K562 (cell line): ENCODE measurements around the gene POLRMT. TPM values are rescaled to one million over a fixed set of nuclear protein-coding genes. Genes with fewer than 3 reads are reported as not detected.

ENCODE experiments used
- CREB1 ChIP-seq, 2 experiments: sonication (generic) in 1 of 2; formaldehyde crosslinking in 1 of 2; IDR thresholded peaks; 2 replicates each; pipeline versions ENCODE4 v1.6.1 to v1.8.0; 2012 to 2022; ENCODE audit warnings: inconsistent platforms in 1 of 2, mild to moderate bottlenecking in 1 of 2, missing genetic modification reagents in 1 of 2, moderate library complexity in 1 of 2
- CTCF ChIP-seq, 3 experiments: IDR thresholded peaks in 2 of 3; conservative IDR thresholded peaks in 1 of 3; 2 replicates each; pipeline ENCODE4 v1.5.1; 2011 to 2012; ENCODE audit warnings: low read length in 3 of 3, mild to moderate bottlenecking in 3 of 3, control low read depth in 2 of 3, improper control_type of control experiment in 1 of 3, inconsistent platforms in 1 of 3, low read depth in 1 of 3, mixed read lengths in 1 of 3, moderate library complexity in 1 of 3; ENCODE audit not compliant: insufficient read depth in 2 of 3
- ETV1 ChIP-seq: fragments of 450-650 bp; conservative IDR thresholded peaks from 2 replicates; pipeline ENCODE4 v1.6.1; 2016; ENCODE audit warnings: missing genetic modification characterization, control low read depth, low read depth, missing compliant biosample characterization
- GATA2 ChIP-seq: sonication (generic); formaldehyde crosslinking; IDR thresholded peaks from 2 replicates; pipeline ENCODE4 v1.4.0; 2020; ENCODE audit warnings: mild to moderate bottlenecking, missing genetic modification reagents
- KDM1A ChIP-seq, 2 experiments: fragments of 450-650 bp; IDR thresholded peaks; 2 replicates each; pipeline ENCODE4 v1.6.1; 2016; ENCODE audit warnings: mild to moderate bottlenecking in 2 of 2
- KHSRP ChIP-seq: fragments of 450-650 bp; IDR thresholded peaks from 2 replicates; pipeline ENCODE4 v1.6.1; 2017
- MAFF ChIP-seq: IDR thresholded peaks from 2 replicates; pipeline ENCODE4 v1.6.1; 2012; ENCODE audit warnings: low read length, improper control_type of control experiment
- MTF1 ChIP-seq: fragments of 250-450 bp; sonication (Bioruptor Pico); IDR thresholded peaks from 2 replicates; pipeline ENCODE4 v1.9.0; 2021; ENCODE audit warnings: moderate library complexity, mild to moderate bottlenecking, inconsistent platforms, borderline replicate concordance
- NCOR1 ChIP-seq: fragments of 450-650 bp; IDR thresholded peaks from 2 replicates; pipeline ENCODE4 v1.6.1; 2016; ENCODE audit warnings: mild to moderate bottlenecking, moderate library complexity
- NEUROD1 ChIP-seq: fragments of 150-350 bp; IDR thresholded peaks from 2 replicates; pipeline ENCODE4 v1.6.1; 2014; ENCODE audit warnings: borderline replicate concordance, low read length, low read depth; ENCODE audit not compliant: partially characterized antibody
- NFRKB ChIP-seq: fragments of 450-650 bp; IDR thresholded peaks from 2 replicates; pipeline ENCODE4 v1.6.1; 2016; ENCODE audit warnings: low read depth
- RUNX1 ChIP-seq: sonication (generic); IDR thresholded peaks from 2 replicates; pipeline ENCODE4 v1.6.1; 2016; ENCODE audit warnings: antibody characterized with exemption, low read depth
- SMAD1 ChIP-seq: fragments of 150-350 bp; IDR thresholded peaks from 2 replicates; pipeline ENCODE4 v1.6.1; 2014; ENCODE audit warnings: low read length, low read depth; ENCODE audit not compliant: partially characterized antibody
- WHSC1 ChIP-seq: IDR thresholded peaks from one replicate; pipeline ENCODE4 v1.6.1; 2012; ENCODE audit warnings: low read length, control low read depth, inconsistent platforms
- ZBTB12 ChIP-seq: fragments of 250-450 bp; sonication (Bioruptor Pico); IDR thresholded peaks from 2 replicates; pipeline ENCODE4 v1.4.0; 2020
- ZNF316 ChIP-seq: fragments of 450-650 bp; IDR thresholded peaks from 2 replicates; pipeline ENCODE4 v1.6.1; 2016
- ZNF318 ChIP-seq, 2 experiments: fragments of 450-650 bp; IDR thresholded peaks; 2 replicates each; pipeline ENCODE4 v1.6.1; 2016; ENCODE audit warnings: mild to moderate bottlenecking in 2 of 2, borderline replicate concordance in 1 of 2, low read depth in 1 of 2, moderate library complexity in 1 of 2
- ZNF384 ChIP-seq: IDR thresholded peaks from 2 replicates; pipeline ENCODE4 v1.6.1; 2012; ENCODE audit warnings: low read depth, low read length, improper control_type of control experiment
- polyA plus RNA-seq, 8 experiments: library from polyadenylated mRNA; depleted of rRNA in 4 of 8; stranded (reverse) in 5 of 8; unstranded in 3 of 8; fragments of >200 nt; fragmentation: Nextera tagmentation in 2 of 8; fragmentation: Illumina TruSeq in 1 of 8; extraction: Ambion mirVana in 2 of 8; extraction: Trizol in 1 of 8; gene quantifications; 2 replicates each; pipeline versions ENCODE4 v1.2.1 to v1.2.3, GENCODE V29; 2011 to 2014; ENCODE audit warnings: inconsistent platforms in 1 of 8, missing spikeins in 1 of 8
- total RNA-seq, 7 experiments: library from RNA; depleted of rRNA in 6 of 7; stranded (reverse); fragments of >200 nt in 6 of 7; fragmentation: Illumina TruSeq in 2 of 7; extraction: Trizol in 2 of 7; gene quantifications; 2 replicates each; pipeline versions ENCODE4 v1.2.1 to v1.2.3, GENCODE V29; 2011 to 2021; ENCODE audit warnings: low replicate concordance in 1 of 7

POLRMT gene
- total and polyA plus RNA-seq, 9 of the 15 experiments (the other 6 are each of a cell fraction or from before 2014, with no cell fraction given), result 30.3 to 144 (median 68.0) TPM

GRCh38 chr19:610801-611480 is 22.4 kb downstream of the POLRMT start (continued):
- TF ChIP-seq ZNF318 (IDR thresholded peaks at IDR 0.05; ENCODE audit: borderline replicate concordance in 1 of 2, low read depth in 1 of 2) (no peak), GATA2 (peak; percentile 82), CREB1 (IDR thresholded peaks at IDR 0.05) (0 out of 2 replicates have a peak, but pooled peaks have one; percentile 15), CREB1 (CRISPR knock-in tag; IDR thresholded peaks at IDR 0.05) (no peak), RUNX1 (no peak), NFRKB (0 out of 2 replicates have a peak, but pooled peaks have one; percentile 53), ETV1 (tag) (peak; percentile 98), MAFF (no peak), MTF1 (CRISPR knock-in tag) (no peak), ZNF384 (no peak), ZBTB12 (CRISPR knock-in tag) (no peak), KHSRP (no peak), NEUROD1 (peak; percentile 20), WHSC1 (no peak), NCOR1 (peak; percentile 69), ZNF316 (no peak), SMAD1 (no peak), CTCF (IDR thresholded peaks at IDR 0.05 in 2 of 3, conservative IDR thresholded peaks at IDR 0.05 in 1 of 3; ENCODE audit: insufficient read depth in 2 of 3, low read depth in 1 of 3, low read length in 3 of 3) (no peak), KDM1A (IDR thresholded peaks at IDR 0.05) (peak in 1 of 2 experiments; percentile 15; a peak in 2 of 4 replicates)
